ENCODE measurements around the gene MRPL12. TPM values are rescaled to one million over a fixed set of nuclear protein-coding genes. Genes with fewer than 3 reads are reported as not detected.
A peak's percentile ranks its signal among the peaks of the same experiment; 100 is the strongest.

The MRPL12 gene
- total and polyA plus RNA-seq, 12 donors: 24.0 to 159 (median 85.6) TPM

- Histone ChIP-seq H3K27me3 (no peaks in the 10 kb centered on the region), H3K4me3 (peak overlapping the region; percentile 22 to 94 (median 74)), H3K36me3 (replicated peaks in 1 of 2) (peaks cover 0 to 27% of the 10 kb centered on the region in 2 donors), H3K4me1 (replicated peaks in 1 of 2) (peaks cover 18 to 29% of the 10 kb centered on the region in 2 donors), H3K27ac (peak overlapping the region in 4 of 5 donors; percentile 70 to 95 (median 78)), H3K9me3 (replicated peaks in 1 of 3) (no peaks in the 10 kb centered on the region)
- DNase-seq: no peak
- TF ChIP-seq POLR2A (IDR thresholded peaks at IDR 0.05) (no peak), CTCF (IDR thresholded peaks at IDR 0.05) (no peak)
- intact Hi-C loops (cut with DNase I): no loop called here
- 0 to 1% (median 0%) methylated on average over 5 to 37 of the region's 37 CpGs; no CpG with 5 or more reads in 1 of the 4 donors for WGBS, 4 donors
Measured at GRCh38 chr17:81683208-81683583, 20.0 kb upstream of the MRPL12 start.

- WGBS, 4 donors: 0 to 1% (median 0%) methylated on average over 6 to 111 of the region's 112 CpGs; no CpG with 5 or more reads in 1 of the 4 donors
- peak within 1 kb of the TSS; percentile 72 to 95 (median 88) for H3K27ac ChIP-seq
- peaks cover 0 to 34% of the 10 kb centered on the region in 2 donors for H3K36me3 ChIP-seq (replicated peaks in 1 of 2)
- intact Hi-C loops (cut with DNase I): no loop called here
- TF ChIP-seq CTCF (IDR thresholded peaks at IDR 0.05): no peak
- TF ChIP-seq POLR2A (IDR thresholded peaks at IDR 0.05): peak; percentile 52 to 65
- H3K4me1 ChIP-seq (replicated peaks in 1 of 2): peaks cover 18 to 29% of the 10 kb centered on the region in 2 donors
- peak within 1 kb of the TSS; percentile 62 to 94 (median 76) for H3K4me3 ChIP-seq
- no peaks in the 10 kb centered on the region for H3K9me3 ChIP-seq (replicated peaks in 1 of 3)
- no peaks in the 10 kb centered on the region for H3K27me3 ChIP-seq
- DNase-seq: peak; percentile 97 to 99 (median 98)
Measured at GRCh38 chr17:81683584-81684441, 19.4 kb upstream of the MRPL12 start, which contains the start of the genes ARL16 and HGS. TSS of gene ARL16 (minus strand) at chr17:81683797. CDS start at chr17:81683753, 44 bp downstream. TSS of gene HGS (plus strand) at chr17:81684011. CDS start at chr17:81684067, 56 bp downstream.

- H3K4me3 ChIP-seq: peak overlapping the region; percentile 62 to 94 (median 76)
- 0 to 5% (median 2%) methylated on average over 8 to 16 of the region's 16 CpGs for WGBS, 4 donors
- intact Hi-C loops (cut with DNase I): no loop called here
- no peaks in the 10 kb centered on the region for H3K27me3 ChIP-seq
- peaks cover 0 to 40% of the 10 kb centered on the region in 2 donors for H3K36me3 ChIP-seq (replicated peaks in 1 of 2)
- H3K27ac ChIP-seq: peak overlapping the region; percentile 72 to 95 (median 88)
- H3K9me3 ChIP-seq (replicated peaks in 1 of 3): no peaks in the 10 kb centered on the region
- peak in 4 of 7 donors; percentile 72 to 81 (median 78) for DNase-seq
- H3K4me1 ChIP-seq (replicated peaks in 1 of 2): peaks cover 18 to 29% of the 10 kb centered on the region in 2 donors
- no peak for TF ChIP-seq CTCF (IDR thresholded peaks at IDR 0.05)
- no peak for TF ChIP-seq POLR2A (IDR thresholded peaks at IDR 0.05)
Measured at GRCh38 chr17:81684442-81684911, 18.7 kb upstream of the MRPL12 start.

- H3K27me3 ChIP-seq: no peaks in the 10 kb centered on the region
- intact Hi-C loops (cut with DNase I): no loop called here
- H3K9me3 ChIP-seq (replicated peaks in 1 of 3): no peaks in the 10 kb centered on the region
- peak overlapping the region in 2 of 4 donors; percentile 73 to 94 for H3K4me3 ChIP-seq
- peak in 5 of 7 donors; percentile 62 to 72 (median 69) for DNase-seq
- peaks cover 18 to 29% of the 10 kb centered on the region in 2 donors for H3K4me1 ChIP-seq (replicated peaks in 1 of 2)
- 40 to 50% (median 46%) methylated on average over 5 to 12 of the region's 12 CpGs for WGBS, 4 donors
- H3K36me3 ChIP-seq (replicated peaks in 1 of 2): peaks cover 0 to 47% of the 10 kb centered on the region in 2 donors
- TF ChIP-seq POLR2A (IDR thresholded peaks at IDR 0.05) (peak in 1 of 2 donors; percentile 51), CTCF (IDR thresholded peaks at IDR 0.05) (no peak)
- H3K27ac ChIP-seq: peak overlapping the region in 4 of 5 donors; percentile 81 to 95 (median 88)
Measured at GRCh38 chr17:81685108-81685507, 18.1 kb upstream of the MRPL12 start.
